ENCODE measurements around the gene VPS37B. TPM values are rescaled to one million over a fixed set of nuclear protein-coding genes. Genes with fewer than 3 reads are reported as not detected.
A peak's percentile ranks its signal among the peaks of the same experiment; 100 is the strongest.

VPS37B gene
- total RNA-seq, 1 donor from 2014 or later: 36.3 TPM

DNA sequence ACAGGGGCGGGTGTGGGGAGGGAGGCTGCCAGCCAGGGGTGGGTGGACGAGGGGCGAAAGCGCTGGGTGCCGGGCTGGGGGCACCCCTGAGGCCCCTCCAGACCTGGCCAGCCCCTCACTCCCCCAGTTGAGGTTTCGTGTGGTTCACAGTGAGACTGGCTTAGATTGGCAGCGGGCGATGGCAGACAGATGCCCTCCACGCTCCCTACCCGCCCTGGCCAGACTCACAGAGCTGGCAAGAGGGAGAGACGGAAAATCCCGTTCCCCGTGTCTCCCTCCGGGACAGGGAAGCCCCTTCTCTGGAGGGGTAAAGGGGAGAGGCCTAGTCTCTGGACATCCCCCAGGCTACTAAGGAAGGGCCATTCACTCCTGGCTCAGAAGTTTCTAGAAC is 33.2 kb upstream of the VPS37B start:
- no peaks in the 10 kb centered on the region for H3K4me1 ChIP-seq
- ATAC-seq (peak; percentile 24), DNase-seq (no peak)
- H3K9me3 ChIP-seq: no peaks in the 10 kb centered on the region
- TF ChIP-seq, protein P1, sequence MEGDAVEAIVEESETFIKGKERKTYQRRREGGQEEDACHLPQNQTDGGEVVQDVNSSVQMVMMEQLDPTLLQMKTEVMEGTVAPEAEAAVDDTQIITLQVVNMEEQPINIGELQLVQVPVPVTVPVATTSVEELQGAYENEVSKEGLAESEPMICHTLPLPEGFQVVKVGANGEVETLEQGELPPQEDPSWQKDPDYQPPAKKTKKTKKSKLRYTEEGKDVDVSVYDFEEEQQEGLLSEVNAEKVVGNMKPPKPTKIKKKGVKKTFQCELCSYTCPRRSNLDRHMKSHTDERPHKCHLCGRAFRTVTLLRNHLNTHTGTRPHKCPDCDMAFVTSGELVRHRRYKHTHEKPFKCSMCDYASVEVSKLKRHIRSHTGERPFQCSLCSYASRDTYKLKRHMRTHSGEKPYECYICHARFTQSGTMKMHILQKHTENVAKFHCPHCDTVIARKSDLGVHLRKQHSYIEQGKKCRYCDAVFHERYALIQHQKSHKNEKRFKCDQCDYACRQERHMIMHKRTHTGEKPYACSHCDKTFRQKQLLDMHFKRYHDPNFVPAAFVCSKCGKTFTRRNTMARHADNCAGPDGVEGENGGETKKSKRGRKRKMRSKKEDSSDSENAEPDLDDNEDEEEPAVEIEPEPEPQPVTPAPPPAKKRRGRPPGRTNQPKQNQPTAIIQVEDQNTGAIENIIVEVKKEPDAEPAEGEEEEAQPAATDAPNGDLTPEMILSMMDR (IDR thresholded peaks at IDR 0.05): no peak
- no peaks in the 10 kb centered on the region for H3K27me3 ChIP-seq
- intact Hi-C loops (cut with DNase I): no loop called here
- H3K36me3 ChIP-seq: no peaks in the 10 kb centered on the region
- H3K4me3 ChIP-seq: no peak overlapping the region
- no peak overlapping the region for H3K27ac ChIP-seq

DNA sequence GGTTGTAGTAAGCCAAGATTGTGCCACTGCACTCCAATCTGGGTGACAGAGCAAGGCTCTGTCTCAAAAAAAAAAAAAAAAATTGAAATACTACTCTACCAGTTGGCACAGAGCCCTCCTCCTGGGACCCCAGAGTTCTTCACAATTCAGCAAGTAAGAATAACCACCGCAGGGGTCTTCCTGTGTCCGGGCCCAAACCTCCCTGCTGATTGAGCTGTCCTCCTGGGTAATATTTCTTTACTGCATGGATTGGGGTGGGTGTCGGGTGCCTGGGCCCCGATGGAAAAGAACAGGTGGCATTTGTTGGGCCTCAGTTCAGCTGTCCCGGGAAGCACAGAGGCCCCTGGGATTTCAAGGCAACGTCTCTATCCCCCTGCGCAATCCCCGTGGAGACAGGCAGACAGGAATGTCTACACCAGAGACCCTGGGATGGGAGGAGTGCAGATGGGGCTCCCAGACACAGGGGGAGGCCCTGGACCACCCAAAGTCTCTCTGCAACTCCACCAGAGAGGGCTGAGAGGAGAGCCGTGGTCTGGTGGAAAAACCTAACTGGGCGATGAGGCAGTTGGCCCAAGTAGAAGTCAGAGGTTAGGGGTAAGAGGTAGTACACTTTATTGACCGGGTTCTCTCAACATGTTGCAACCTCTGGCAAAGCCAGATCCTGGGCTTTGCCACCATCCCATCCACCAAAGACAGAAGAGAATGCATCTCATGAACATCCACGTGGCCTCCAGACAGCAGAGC is 32.7 kb upstream of the VPS37B start:
- no peak for ATAC-seq

DNA sequence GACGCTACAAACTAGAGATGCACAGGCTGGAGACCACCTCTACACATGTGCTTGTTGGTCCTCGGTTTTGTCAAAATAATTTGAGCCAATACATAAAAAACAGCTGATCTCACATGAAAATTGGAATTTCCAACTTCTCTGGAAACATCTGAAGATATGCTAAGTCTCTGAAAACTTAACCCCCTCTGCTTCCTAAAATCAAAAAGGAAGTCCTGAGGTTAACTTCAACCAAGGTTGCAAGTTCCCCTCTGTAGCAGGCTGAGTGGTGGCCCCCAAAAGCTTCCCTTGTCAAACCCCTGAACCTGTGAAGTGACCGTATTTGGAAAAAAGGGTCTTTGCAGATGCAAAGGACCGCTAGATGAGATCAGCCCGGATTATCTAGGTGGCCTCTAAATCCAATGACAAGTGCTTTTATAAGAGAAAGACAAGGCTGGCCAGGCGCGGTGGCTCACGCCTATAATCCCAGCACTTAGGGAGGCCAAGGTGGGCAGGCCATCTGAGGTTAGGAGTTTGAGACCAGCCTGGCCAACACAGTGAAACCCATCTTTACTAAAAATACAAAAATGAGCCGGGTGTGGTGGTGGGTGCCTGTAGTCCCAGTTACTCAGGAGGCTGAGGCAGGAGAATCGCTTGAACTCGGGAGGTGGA is 32.0 kb upstream of the VPS37B start:
- no peak for ATAC-seq
- no peak for DNase-seq
- Histone ChIP-seq H3K27ac (no peak overlapping the region), H3K9me3 (no peaks in the 10 kb centered on the region), H3K36me3 (no peaks in the 10 kb centered on the region), H3K4me1 (no peaks in the 10 kb centered on the region), H3K4me3 (no peak overlapping the region), H3K27me3 (no peaks in the 10 kb centered on the region)
- TF ChIP-seq, protein P1 (IDR thresholded peaks at IDR 0.05): no peak
- intact Hi-C loops (cut with DNase I): no loop called here

More for the DNA sequence above, 32.7 kb upstream of the VPS37B start:
- H3K9me3 ChIP-seq: no peaks in the 10 kb centered on the region
- intact Hi-C loops (cut with DNase I): no loop called here
- H3K4me1 ChIP-seq: no peaks in the 10 kb centered on the region
- DNase-seq: no peak
- no peaks in the 10 kb centered on the region for H3K27me3 ChIP-seq
- no peak overlapping the region for H3K27ac ChIP-seq
- no peaks in the 10 kb centered on the region for H3K36me3 ChIP-seq
- TF ChIP-seq, protein P1 (IDR thresholded peaks at IDR 0.05): no peak
- H3K4me3 ChIP-seq: no peak overlapping the region

DNA sequence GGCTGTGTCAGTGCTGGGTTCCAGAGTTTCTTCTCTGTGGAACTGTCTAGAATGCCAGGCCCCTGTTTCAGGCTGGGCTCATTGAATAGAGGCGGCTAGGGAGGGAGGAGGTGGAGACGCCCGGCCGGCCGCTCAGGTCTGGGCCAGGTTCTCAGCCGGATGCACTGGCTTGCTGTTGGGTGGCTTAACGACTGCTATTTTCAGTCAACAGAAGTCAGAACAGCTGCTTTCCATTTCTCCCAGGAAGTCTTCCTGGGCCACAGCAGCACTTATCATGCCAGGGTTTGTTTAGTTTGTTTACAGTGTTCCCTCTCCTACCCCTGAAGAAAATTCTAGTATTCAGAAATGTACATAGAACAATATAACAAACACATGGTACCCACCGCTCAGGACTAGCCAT is 26.0 kb upstream of the VPS37B start:
- H3K9me3 ChIP-seq: no peaks in the 10 kb centered on the region
- no peak overlapping the region for H3K4me3 ChIP-seq
- intact Hi-C loops (cut with DNase I): no loop called here
- ATAC-seq (peak; percentile 40), DNase-seq (no peak)
- no peak overlapping the region for H3K27ac ChIP-seq
- no peaks in the 10 kb centered on the region for H3K27me3 ChIP-seq
- TF ChIP-seq, protein P1 (IDR thresholded peaks at IDR 0.05): no peak
- peaks cover 6% of the 10 kb centered on the region for H3K4me1 ChIP-seq
- no peaks in the 10 kb centered on the region for H3K36me3 ChIP-seq

DNA sequence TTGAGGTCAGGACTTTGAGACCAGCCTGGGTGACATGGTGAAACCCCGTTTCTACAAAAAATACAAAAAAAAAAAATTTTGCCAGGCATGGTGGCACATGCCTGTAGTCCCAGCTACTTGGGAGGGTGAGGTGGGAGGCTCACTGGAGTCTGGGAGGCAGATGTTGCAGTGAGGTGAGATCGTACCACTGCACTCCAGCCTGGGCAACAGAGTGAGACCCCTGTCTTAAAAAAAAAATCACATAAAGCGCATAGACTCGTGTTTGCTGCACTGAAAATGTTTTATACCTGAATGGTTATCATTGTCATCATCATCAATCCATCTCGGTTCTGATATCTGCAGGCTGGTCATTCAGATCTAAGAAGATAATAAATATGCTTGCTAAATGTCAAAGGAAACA is 24.8 kb upstream of the VPS37B start:
- no peak for ATAC-seq
- Histone ChIP-seq H3K27ac (no peak overlapping the region), H3K9me3 (no peaks in the 10 kb centered on the region), H3K4me1 (peaks cover 6% of the 10 kb centered on the region), H3K27me3 (no peaks in the 10 kb centered on the region), H3K36me3 (no peaks in the 10 kb centered on the region), H3K4me3 (no peak overlapping the region)
- DNase-seq: no peak
- intact Hi-C loops (cut with DNase I): no loop called here
- TF ChIP-seq, protein P1 (IDR thresholded peaks at IDR 0.05): no peak
